AG08395 (cell line): ENCODE data around the gene IGFBP1.
"Not testable (repeated sequence)": the region's sequence is repeated elsewhere in the genome, so short reads cannot be mapped to it uniquely, and the experiment has no call there.

Experiments used
- DNase-seq: peaks from one replicate; pipeline ENCODE4 v3.0.0; 2012; ENCODE audit warnings: mixed read lengths, low spot score

IGFBP1 gene

GRCh38 chr7:45938626-45939302, 50.5 kb downstream of the IGFBP1 start:
- DNase-seq, result no peak

- no peak for DNase-seq
These were observed 51.3 kb downstream of the IGFBP1 start for GRCh38 chr7:45939574-45939973.

- DNase-seq, result not testable (repeated sequence)
These were observed 52.0 kb downstream of the IGFBP1 start for GRCh38 chr7:45940237-45940781.

GRCh38 chr7:45940939-45941338, 52.7 kb downstream of the IGFBP1 start:
- DNase-seq, result no peak
